ENCODE data around the gene DMRTB1. TPM values are rescaled to one million over a fixed set of nuclear protein-coding genes. Genes with fewer than 3 reads are reported as not detected.

Gene DMRTB1
- total RNA-seq, 1 experiment from 2014 or later = not detected

DNA sequence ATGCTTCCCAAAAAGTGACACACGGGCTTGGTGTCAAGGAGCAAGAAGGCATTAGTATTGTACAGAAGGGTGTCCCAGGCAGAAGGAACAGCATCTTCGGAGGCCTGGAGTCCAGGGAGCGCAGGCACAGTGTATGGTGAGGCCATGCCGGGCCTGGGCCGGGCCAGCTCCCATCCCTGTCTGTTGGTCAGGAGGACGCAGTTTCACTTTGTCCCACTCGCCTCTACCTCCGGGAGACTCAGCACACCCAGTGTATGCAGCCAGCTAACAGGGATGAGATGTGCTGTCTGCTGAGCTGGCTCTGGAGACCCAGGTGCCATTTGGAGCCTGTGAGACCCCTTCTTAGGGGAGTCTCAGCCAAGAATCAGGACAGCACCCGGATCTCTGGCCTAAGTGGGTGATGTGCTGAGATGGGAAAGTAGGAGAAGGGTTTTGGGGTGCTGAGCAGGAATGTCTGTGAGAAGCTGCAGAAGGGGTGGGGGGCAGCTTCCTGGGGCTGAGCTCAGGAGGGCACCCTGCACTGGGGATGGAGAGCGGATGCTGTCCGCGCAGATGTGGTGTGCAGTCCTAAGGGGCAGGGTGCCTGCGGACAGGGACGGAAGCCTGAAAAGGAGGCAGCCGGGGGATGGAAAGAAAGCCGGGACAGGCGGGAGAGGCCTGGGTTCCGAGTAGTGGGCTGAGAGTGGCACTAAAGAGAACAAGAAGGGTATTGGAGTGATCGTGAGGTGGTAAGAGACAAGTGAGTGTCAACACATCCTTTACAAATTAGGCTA is 25.7 kb downstream of the DMRTB1 start:
- Histone ChIP-seq H3K9ac (ENCODE audit: low read length) (no peak overlapping the region), H3K9me3 (ENCODE audit: control insufficient read depth in 1 of 2, insufficient read depth in 1 of 2, low read depth in 1 of 2, low read length in 2 of 2) (no peaks in the 10 kb centered on the region), H3K4me3 (replicated peaks in 1 of 2; ENCODE audit: low read depth in 1 of 2, low read length in 2 of 2) (no peak overlapping the region), H3K27me3 (ENCODE audit: insufficient read depth, low read length) (no peaks in the 10 kb centered on the region), H3K9me2 (ENCODE audit: insufficient read depth) (no peaks in the 10 kb centered on the region), H3K36me3 (ENCODE audit: control insufficient read depth in 1 of 2, insufficient read depth in 2 of 2, low read length in 2 of 2) (no peaks in the 10 kb centered on the region), H2AFZ (ENCODE audit: low read depth, low read length, poor library complexity, severe bottlenecking) (peak overlapping the region; percentile 78), H3K4me2 (ENCODE audit: low read length) (peak overlapping the region; percentile 72), H4K20me1 (ENCODE audit: insufficient read depth) (no peaks in the 10 kb centered on the region), H3K4me1 (ENCODE audit: control insufficient read depth in 1 of 2, insufficient read depth in 2 of 2, low read length in 2 of 2) (peaks cover 0 to 5% of the 10 kb centered on the region in 2 experiments; a peak in 1 of 4 replicates), H3K79me2 (ENCODE audit: insufficient read depth, low read length) (no peaks in the 10 kb centered on the region), H3K27ac (ENCODE audit: low read depth, low read length) (no peak overlapping the region)
- POLR2A ChIA-PET = no interaction called here
- ATAC-seq (no peak), DNase-seq (ENCODE audit: low read depth, low spot score) (no peak)
- RAD21 ChIA-PET (ENCODE audit: low non-redundant PET in 1 of 2, low total read pairs in 2 of 2, uncharacterized antibody in 2 of 2, unreplicated experiment in 2 of 2) = interaction anchor here in 1 of 2 experiments (2.6 kb wide), 1 partner anchor 197 kb away, joined by 12 read pairs; no protein-coding TSS in a partner anchor
- TF ChIP-seq POLR2A (IDR thresholded peaks at IDR 0.05; ENCODE audit: borderline replicate concordance, extremely low read depth, insufficient read depth, insufficient read length) (no peak), CBX3 (IDR thresholded peaks at IDR 0.05; ENCODE audit: low read depth) (no peak), SRF (IDR thresholded peaks at IDR 0.05; ENCODE audit: low read depth) (no peak), TCF7L2 (IDR thresholded peaks at IDR 0.05; ENCODE audit: borderline replicate concordance, extremely low read depth, insufficient read depth, insufficient read length) (no peak), YY1 (IDR thresholded peaks at IDR 0.05; ENCODE audit: extremely low read depth, insufficient replicate concordance, low read depth, low read length) (no peak), EZH2 (IDR thresholded peaks at IDR 0.05) (no peak), ZFX (IDR thresholded peaks at IDR 0.05) (no peak), EZH2phosphoT487 (IDR thresholded peaks at IDR 0.05; ENCODE audit: borderline replicate concordance) (no peak), SIN3A (IDR thresholded peaks at IDR 0.05; ENCODE audit: low read depth) (no peak), ELF1 (IDR thresholded peaks at IDR 0.05; ENCODE audit: borderline replicate concordance, low read depth) (no peak), JUND (IDR thresholded peaks at IDR 0.05) (no peak), SP1 (IDR thresholded peaks at IDR 0.05; ENCODE audit: low read depth) (no peak), RAD21 (IDR thresholded peaks at IDR 0.05; ENCODE audit: low read depth) (no peak), POLR2AphosphoS5 (IDR thresholded peaks at IDR 0.05; ENCODE audit: low read depth, low read length) (no peak), ZNF274 (IDR thresholded peaks at IDR 0.05; ENCODE audit: low read depth, low read length) (no peak)
- TF ChIP-seq, protein P1, sequence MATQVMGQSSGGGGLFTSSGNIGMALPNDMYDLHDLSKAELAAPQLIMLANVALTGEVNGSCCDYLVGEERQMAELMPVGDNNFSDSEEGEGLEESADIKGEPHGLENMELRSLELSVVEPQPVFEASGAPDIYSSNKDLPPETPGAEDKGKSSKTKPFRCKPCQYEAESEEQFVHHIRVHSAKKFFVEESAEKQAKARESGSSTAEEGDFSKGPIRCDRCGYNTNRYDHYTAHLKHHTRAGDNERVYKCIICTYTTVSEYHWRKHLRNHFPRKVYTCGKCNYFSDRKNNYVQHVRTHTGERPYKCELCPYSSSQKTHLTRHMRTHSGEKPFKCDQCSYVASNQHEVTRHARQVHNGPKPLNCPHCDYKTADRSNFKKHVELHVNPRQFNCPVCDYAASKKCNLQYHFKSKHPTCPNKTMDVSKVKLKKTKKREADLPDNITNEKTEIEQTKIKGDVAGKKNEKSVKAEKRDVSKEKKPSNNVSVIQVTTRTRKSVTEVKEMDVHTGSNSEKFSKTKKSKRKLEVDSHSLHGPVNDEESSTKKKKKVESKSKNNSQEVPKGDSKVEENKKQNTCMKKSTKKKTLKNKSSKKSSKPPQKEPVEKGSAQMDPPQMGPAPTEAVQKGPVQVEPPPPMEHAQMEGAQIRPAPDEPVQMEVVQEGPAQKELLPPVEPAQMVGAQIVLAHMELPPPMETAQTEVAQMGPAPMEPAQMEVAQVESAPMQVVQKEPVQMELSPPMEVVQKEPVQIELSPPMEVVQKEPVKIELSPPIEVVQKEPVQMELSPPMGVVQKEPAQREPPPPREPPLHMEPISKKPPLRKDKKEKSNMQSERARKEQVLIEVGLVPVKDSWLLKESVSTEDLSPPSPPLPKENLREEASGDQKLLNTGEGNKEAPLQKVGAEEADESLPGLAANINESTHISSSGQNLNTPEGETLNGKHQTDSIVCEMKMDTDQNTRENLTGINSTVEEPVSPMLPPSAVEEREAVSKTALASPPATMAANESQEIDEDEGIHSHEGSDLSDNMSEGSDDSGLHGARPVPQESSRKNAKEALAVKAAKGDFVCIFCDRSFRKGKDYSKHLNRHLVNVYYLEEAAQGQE (IDR thresholded peaks at IDR 0.05; ENCODE audit: low read depth) = no peak
- TF ChIP-seq, protein P2, sequence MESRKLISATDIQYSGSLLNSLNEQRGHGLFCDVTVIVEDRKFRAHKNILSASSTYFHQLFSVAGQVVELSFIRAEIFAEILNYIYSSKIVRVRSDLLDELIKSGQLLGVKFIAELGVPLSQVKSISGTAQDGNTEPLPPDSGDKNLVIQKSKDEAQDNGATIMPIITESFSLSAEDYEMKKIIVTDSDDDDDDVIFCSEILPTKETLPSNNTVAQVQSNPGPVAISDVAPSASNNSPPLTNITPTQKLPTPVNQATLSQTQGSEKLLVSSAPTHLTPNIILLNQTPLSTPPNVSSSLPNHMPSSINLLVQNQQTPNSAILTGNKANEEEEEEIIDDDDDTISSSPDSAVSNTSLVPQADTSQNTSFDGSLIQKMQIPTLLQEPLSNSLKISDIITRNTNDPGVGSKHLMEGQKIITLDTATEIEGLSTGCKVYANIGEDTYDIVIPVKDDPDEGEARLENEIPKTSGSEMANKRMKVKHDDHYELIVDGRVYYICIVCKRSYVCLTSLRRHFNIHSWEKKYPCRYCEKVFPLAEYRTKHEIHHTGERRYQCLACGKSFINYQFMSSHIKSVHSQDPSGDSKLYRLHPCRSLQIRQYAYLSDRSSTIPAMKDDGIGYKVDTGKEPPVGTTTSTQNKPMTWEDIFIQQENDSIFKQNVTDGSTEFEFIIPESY (IDR thresholded peaks at IDR 0.05; ENCODE audit: extremely low read depth, insufficient replicate concordance, low read length) = no peak
- TF ChIP-seq, protein P3, sequence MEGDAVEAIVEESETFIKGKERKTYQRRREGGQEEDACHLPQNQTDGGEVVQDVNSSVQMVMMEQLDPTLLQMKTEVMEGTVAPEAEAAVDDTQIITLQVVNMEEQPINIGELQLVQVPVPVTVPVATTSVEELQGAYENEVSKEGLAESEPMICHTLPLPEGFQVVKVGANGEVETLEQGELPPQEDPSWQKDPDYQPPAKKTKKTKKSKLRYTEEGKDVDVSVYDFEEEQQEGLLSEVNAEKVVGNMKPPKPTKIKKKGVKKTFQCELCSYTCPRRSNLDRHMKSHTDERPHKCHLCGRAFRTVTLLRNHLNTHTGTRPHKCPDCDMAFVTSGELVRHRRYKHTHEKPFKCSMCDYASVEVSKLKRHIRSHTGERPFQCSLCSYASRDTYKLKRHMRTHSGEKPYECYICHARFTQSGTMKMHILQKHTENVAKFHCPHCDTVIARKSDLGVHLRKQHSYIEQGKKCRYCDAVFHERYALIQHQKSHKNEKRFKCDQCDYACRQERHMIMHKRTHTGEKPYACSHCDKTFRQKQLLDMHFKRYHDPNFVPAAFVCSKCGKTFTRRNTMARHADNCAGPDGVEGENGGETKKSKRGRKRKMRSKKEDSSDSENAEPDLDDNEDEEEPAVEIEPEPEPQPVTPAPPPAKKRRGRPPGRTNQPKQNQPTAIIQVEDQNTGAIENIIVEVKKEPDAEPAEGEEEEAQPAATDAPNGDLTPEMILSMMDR (IDR thresholded peaks at IDR 0.05 in 2 of 3, conservative IDR thresholded peaks at IDR 0.05 in 1 of 3; ENCODE audit: borderline replicate concordance in 1 of 3, insufficient read depth in 1 of 3, low read depth in 2 of 3, low read length in 2 of 3) = no peak
- TF ChIP-seq, protein P4, sequence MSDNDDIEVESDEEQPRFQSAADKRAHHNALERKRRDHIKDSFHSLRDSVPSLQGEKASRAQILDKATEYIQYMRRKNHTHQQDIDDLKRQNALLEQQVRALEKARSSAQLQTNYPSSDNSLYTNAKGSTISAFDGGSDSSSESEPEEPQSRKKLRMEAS (IDR thresholded peaks at IDR 0.05) = no peak
- intact Hi-C loops (cut with micrococcal nuclease) = loop anchor here (1.0 to 10.0 kb wide), 6 partner anchors 197 to 470 kb away; no protein-coding TSS in a partner anchor
- BruUV-seq (replicated peaks) = no TSS peak
- CTCF ChIA-PET = interaction anchor here (0.6 to 3.0 kb wide), 6 partner anchors 12 to 376 kb away, joined by 4 to 31 read pairs (median 4); no protein-coding TSS in a partner anchor
